GM18517 (cell line): Measurements from ENCODE around the gene AIFM2.
"Not testable (repeated sequence)": the region's sequence is repeated elsewhere in the genome, so short reads cannot be mapped to it uniquely, and the experiment has no call there.

Experiments
- ATAC-seq: cut with Tn5 transposase; IDR thresholded peaks from one replicate; pipeline ENCODE4 v1.9.1; 2021; ENCODE audit warnings: mild to moderate bottlenecking, moderate library complexity; ENCODE audit not compliant: unreplicated experiment

AIFM2 gene

GRCh38 chr10:70132098-70133029 is at the start of gene AIFM2:
AIFM2 (minus strand) TSS chr10:70132825; CDS start chr10:70124084, 8,741 bp downstream.
- peak; percentile 76 for ATAC-seq

- ATAC-seq: not testable (repeated sequence)
Measured at GRCh38 chr10:70179209-70179608, 46.6 kb upstream of the AIFM2 start.

- ATAC-seq: no peak
Measured at GRCh38 chr10:70178139-70178725, 45.6 kb upstream of the AIFM2 start.

GRCh38 chr10:70176441-70176840 is 43.8 kb upstream of the AIFM2 start:
- no peak for ATAC-seq

- no peak for ATAC-seq
Measured at GRCh38 chr10:70175516-70175915, 42.9 kb upstream of the AIFM2 start.

GRCh38 chr10:70174058-70174741 is 41.6 kb upstream of the AIFM2 start:
- no peak for ATAC-seq

- no peak for ATAC-seq
Measured at GRCh38 chr10:70169649-70170364, 37.2 kb upstream of the AIFM2 start.

GRCh38 chr10:70169011-70169410 is 36.4 kb upstream of the AIFM2 start:
- no peak for ATAC-seq

GRCh38 chr10:70167246-70167645 is 34.6 kb upstream of the AIFM2 start:
- ATAC-seq: no peak

- ATAC-seq: no peak
Measured at GRCh38 chr10:70166394-70166793, 33.8 kb upstream of the AIFM2 start.

- ATAC-seq: no peak
Measured at GRCh38 chr10:70164163-70164562, 31.5 kb upstream of the AIFM2 start.

- no peak for ATAC-seq
Measured at GRCh38 chr10:70163448-70163847, 30.8 kb upstream of the AIFM2 start.

- ATAC-seq: no peak
Measured at GRCh38 chr10:70162892-70163201, 30.2 kb upstream of the AIFM2 start.

- no peak for ATAC-seq
Measured at GRCh38 chr10:70162151-70162891, 29.7 kb upstream of the AIFM2 start.

GRCh38 chr10:70160798-70161197 is 28.2 kb upstream of the AIFM2 start:
- ATAC-seq: no peak

- not testable (repeated sequence) for ATAC-seq
Measured at GRCh38 chr10:70159366-70159765, 26.7 kb upstream of the AIFM2 start.

- no peak for ATAC-seq
Measured at GRCh38 chr10:70158113-70158512, 25.5 kb upstream of the AIFM2 start.

GRCh38 chr10:70155255-70155838 is 22.7 kb upstream of the AIFM2 start:
- no peak for ATAC-seq

- ATAC-seq: no peak
Measured at GRCh38 chr10:70148516-70148915, 15.9 kb upstream of the AIFM2 start.

GRCh38 chr10:70147259-70147625 is 14.6 kb upstream of the AIFM2 start:
- ATAC-seq: no peak
